Spleen (tissue), 7 donors: ENCODE results near the gene CSNK1D.
A peak's percentile ranks its signal among the peaks of the same experiment; 100 is the strongest.

Source experiments
- POLR2A ChIP-seq, 3 donors: fragments of 450-650 bp; IDR thresholded peaks; one replicate each; pipeline ENCODE4 v1.5.1; 2017; ENCODE audit warnings: antibody characterized with exemption in 3 of 3, mild to moderate bottlenecking in 1 of 3
- TF ChIP-seq, protein P1 (sequence below), 11 experiments: fragments of 200-600 bp in 7 of 11; fragments of 450-650 bp in 4 of 11; sonication (generic) in 4 of 11; IDR thresholded peaks in 8 of 11; conservative IDR thresholded peaks in 3 of 11; 1 replicate in 7 of 11; 2 replicates in 4 of 11; pipeline versions ENCODE4 v1.4.0 to v1.8.0; 2016 to 2021; ENCODE audit warnings: antibody characterized with exemption in 11 of 11, inconsistent platforms in 4 of 11, mild to moderate bottlenecking in 1 of 11
- donor health status: DM: no; HTN: no; CAD: no; lungs with moderate emphysema.
- donor health status: DM: no; HTN: no; CAD: no.
- donor health status: DM: no; HTN: no; CAD: no.

DNA sequence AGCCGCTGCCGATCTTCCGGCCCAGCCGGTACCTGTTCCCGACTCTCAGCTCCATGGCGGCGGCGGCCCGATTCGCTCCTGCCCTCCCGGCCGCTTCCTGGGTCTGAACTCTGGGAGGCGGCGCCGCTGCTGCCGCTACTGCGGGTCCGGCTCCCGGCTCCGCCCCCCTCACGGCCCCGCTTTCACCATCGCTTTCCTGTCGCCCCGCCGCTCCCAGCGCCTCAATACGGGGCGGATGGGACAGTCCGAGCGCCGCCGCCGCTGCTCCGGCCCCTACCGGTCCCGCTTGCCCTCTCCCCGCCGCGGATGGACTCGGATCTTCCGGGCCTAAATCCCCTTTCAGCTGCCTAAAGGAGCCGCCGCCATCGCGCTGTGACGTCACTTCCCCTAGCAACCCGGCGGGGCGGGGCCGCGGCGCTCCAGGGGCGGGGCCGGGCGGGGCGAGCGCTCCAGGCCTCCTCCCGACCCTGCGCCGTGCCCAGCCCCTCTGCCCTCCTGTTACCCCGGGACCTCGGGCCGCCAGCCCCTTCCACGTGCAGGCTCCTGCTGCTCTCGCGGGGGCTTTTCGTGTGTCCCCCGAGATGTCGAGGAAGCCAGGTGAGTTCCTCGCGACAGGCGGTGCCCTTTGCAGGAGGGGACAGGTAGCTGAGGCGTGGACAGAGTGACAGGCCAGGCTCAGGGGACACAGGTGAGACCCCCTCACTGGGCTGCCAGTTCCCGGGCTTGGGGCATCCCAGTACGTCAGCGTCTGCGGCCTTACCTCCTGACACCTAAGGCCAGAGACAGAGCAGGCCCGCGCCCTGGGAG, at the start of gene CSNK1D:
- TF ChIP-seq POLR2A (IDR thresholded peaks at IDR 0.05): peak; percentile 3 to 66 (median 31)
- TF ChIP-seq, protein P1, sequence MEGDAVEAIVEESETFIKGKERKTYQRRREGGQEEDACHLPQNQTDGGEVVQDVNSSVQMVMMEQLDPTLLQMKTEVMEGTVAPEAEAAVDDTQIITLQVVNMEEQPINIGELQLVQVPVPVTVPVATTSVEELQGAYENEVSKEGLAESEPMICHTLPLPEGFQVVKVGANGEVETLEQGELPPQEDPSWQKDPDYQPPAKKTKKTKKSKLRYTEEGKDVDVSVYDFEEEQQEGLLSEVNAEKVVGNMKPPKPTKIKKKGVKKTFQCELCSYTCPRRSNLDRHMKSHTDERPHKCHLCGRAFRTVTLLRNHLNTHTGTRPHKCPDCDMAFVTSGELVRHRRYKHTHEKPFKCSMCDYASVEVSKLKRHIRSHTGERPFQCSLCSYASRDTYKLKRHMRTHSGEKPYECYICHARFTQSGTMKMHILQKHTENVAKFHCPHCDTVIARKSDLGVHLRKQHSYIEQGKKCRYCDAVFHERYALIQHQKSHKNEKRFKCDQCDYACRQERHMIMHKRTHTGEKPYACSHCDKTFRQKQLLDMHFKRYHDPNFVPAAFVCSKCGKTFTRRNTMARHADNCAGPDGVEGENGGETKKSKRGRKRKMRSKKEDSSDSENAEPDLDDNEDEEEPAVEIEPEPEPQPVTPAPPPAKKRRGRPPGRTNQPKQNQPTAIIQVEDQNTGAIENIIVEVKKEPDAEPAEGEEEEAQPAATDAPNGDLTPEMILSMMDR (IDR thresholded peaks at IDR 0.05 in 8 of 11, conservative IDR thresholded peaks at IDR 0.05 in 3 of 11): no peak
